ENCODE measurements around the gene KLHL29. TPM values are rescaled to one million over a fixed set of nuclear protein-coding genes. Genes with fewer than 3 reads are reported as not detected.
"Not testable (repeated sequence)": the region's sequence is repeated elsewhere in the genome, so short reads cannot be mapped to it uniquely, and the experiment has no call there.

The KLHL29 gene
- total RNA-seq, 1 donor from 2014 or later = 36.5 TPM

DNA sequence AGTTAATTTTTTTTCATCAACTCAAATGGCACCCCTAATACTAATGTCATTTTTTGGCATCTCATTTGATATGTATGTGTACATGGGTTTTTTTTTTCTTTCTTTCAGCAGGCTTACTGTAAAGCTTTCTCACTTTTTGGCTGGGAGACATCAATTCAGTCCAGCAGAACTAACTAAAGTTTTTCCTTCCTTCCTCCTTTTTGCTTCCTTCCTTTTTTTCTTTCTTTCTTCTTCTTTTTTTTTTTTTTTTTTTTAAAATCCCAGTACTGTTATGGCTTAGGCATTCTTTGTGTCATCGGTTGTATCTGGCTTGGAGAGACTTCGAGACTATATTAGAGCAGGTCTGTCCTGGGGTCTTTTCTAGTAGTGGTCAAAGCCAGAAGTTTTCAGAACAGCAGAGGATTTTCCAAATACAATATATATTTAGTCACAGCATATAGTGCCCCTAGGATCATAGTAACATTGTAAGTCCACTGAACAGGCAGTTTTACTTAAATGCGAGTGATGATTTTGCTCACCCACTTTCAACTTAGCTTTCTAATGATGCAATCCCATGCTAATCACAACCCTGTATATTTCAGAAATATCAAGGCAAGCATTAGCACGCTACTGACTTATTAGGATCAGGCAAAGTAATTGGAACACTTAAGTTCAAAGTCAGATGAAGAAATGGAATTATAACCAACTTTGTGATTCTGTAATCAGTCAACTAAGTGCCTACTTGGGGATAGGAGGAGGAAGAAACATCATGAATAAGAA, 4.0 kb downstream of the KLHL29 start:
- peak overlapping the region; percentile 1 for H3K4me3 Mint-ChIP-seq (ENCODE audit: unreplicated experiment)
- no peak for DNase-seq
- no peak overlapping the region for H3K27ac Mint-ChIP-seq (ENCODE audit: unreplicated experiment)
- H3K4me1 Mint-ChIP-seq (ENCODE audit: low read depth, unreplicated experiment) = peaks cover 14% of the 10 kb centered on the region
- peaks cover 13% of the 10 kb centered on the region for H3K27me3 Mint-ChIP-seq (ENCODE audit: unreplicated experiment)
- H3K9me3 Mint-ChIP-seq (ENCODE audit: unreplicated experiment) = peaks cover 10% of the 10 kb centered on the region
- TF ChIP-seq, protein P1, sequence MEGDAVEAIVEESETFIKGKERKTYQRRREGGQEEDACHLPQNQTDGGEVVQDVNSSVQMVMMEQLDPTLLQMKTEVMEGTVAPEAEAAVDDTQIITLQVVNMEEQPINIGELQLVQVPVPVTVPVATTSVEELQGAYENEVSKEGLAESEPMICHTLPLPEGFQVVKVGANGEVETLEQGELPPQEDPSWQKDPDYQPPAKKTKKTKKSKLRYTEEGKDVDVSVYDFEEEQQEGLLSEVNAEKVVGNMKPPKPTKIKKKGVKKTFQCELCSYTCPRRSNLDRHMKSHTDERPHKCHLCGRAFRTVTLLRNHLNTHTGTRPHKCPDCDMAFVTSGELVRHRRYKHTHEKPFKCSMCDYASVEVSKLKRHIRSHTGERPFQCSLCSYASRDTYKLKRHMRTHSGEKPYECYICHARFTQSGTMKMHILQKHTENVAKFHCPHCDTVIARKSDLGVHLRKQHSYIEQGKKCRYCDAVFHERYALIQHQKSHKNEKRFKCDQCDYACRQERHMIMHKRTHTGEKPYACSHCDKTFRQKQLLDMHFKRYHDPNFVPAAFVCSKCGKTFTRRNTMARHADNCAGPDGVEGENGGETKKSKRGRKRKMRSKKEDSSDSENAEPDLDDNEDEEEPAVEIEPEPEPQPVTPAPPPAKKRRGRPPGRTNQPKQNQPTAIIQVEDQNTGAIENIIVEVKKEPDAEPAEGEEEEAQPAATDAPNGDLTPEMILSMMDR (IDR thresholded peaks at IDR 0.05; ENCODE audit: partially characterized antibody, unreplicated experiment) = no peak
- H3K36me3 Mint-ChIP-seq (ENCODE audit: unreplicated experiment) = no peaks in the 10 kb centered on the region

DNA sequence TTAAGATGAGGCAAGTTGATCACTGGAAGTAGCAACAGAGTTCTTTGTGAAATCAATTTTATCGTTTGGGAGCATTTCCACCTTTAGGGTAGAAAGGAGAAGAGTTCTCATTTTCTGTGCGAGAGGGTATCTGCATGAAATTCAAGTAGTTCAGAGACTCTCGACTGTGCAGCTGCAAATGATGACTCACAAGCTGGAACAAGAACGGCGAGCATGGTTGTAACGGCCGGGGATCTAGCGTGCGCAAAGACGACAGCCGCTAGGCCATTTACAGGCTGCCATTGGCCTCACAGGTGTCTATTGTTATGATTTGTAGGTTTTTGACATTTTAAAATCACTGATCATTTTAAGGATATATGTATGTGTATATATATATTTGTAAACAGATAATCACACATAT, 5.2 kb downstream of the KLHL29 start:
- peaks cover 10% of the 10 kb centered on the region for H3K4me1 Mint-ChIP-seq (ENCODE audit: low read depth, unreplicated experiment)
- no peak for DNase-seq
- H3K27ac Mint-ChIP-seq (ENCODE audit: unreplicated experiment) = no peak overlapping the region
- H3K36me3 Mint-ChIP-seq (ENCODE audit: unreplicated experiment) = no peaks in the 10 kb centered on the region
- H3K4me3 Mint-ChIP-seq (ENCODE audit: unreplicated experiment) = no peak overlapping the region
- H3K27me3 Mint-ChIP-seq (ENCODE audit: unreplicated experiment) = peaks cover 6% of the 10 kb centered on the region
- H3K9me3 Mint-ChIP-seq (ENCODE audit: unreplicated experiment) = peaks cover 4% of the 10 kb centered on the region
- TF ChIP-seq, protein P1 (IDR thresholded peaks at IDR 0.05; ENCODE audit: partially characterized antibody, unreplicated experiment) = no peak

GRCh38 chr2:23391237-23391736, 6.3 kb downstream of the KLHL29 start:
- not testable (repeated sequence) for H3K9me3 Mint-ChIP-seq (ENCODE audit: unreplicated experiment); H3K27me3 Mint-ChIP-seq (ENCODE audit: unreplicated experiment); H3K27ac Mint-ChIP-seq (ENCODE audit: unreplicated experiment); DNase-seq; H3K36me3 Mint-ChIP-seq (ENCODE audit: unreplicated experiment); H3K4me3 Mint-ChIP-seq (ENCODE audit: unreplicated experiment)
- H3K4me1 Mint-ChIP-seq (ENCODE audit: low read depth, unreplicated experiment) = peaks cover 10% of the 10 kb centered on the region

DNA sequence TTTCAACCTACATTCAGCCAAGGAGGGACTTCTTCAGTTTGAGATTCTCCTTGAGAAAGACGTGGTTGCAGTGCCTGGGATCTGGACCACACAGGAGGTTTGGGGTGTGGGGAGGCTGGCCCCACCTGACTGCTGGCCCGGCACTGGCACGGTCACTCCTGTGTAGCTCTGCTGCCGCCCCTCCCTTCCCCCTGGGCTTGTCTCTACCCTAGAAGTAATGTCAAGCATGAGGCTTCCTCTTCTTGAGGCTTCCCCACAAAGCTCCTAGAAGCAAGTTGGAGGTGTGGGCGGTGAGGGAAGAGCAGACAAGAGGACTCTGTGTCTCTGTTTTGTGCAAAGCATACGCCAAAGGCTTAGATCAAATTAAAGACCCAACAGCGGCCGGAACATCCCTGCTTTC, 8.7 kb downstream of the KLHL29 start:
- H3K27ac Mint-ChIP-seq (ENCODE audit: unreplicated experiment) = no peak overlapping the region
- H3K9me3 Mint-ChIP-seq (ENCODE audit: unreplicated experiment) = no peaks in the 10 kb centered on the region
- DNase-seq = no peak
- peaks cover 7% of the 10 kb centered on the region for H3K4me1 Mint-ChIP-seq (ENCODE audit: low read depth, unreplicated experiment)
- H3K4me3 Mint-ChIP-seq (ENCODE audit: unreplicated experiment) = no peak overlapping the region
- peaks cover 6% of the 10 kb centered on the region for H3K36me3 Mint-ChIP-seq (ENCODE audit: unreplicated experiment)
- TF ChIP-seq, protein P1 (IDR thresholded peaks at IDR 0.05; ENCODE audit: partially characterized antibody, unreplicated experiment) = no peak
- H3K27me3 Mint-ChIP-seq (ENCODE audit: unreplicated experiment) = peaks cover 2% of the 10 kb centered on the region

DNA sequence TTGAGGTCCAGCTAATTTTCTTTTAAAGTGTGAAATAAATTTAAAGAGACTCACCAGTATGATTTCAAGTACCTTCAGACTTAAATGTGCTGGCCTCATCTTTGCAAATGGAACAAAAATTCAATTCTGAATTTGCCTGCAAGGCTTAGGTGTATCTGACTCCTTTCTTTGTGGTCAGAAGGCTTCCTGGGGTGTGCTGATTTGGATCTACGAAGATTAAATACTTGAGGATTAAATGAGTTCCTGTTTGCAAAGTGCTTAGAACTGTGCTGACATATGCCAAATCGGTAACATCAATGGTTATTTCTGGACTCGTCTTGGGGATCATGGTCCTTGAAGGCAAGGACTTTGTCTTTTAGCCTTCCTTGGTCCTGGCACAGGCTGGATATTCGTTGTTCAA, 9.7 kb downstream of the KLHL29 start:
- Mint-ChIP-seq H3K4me3 (ENCODE audit: unreplicated experiment) (no peak overlapping the region), H3K9me3 (ENCODE audit: unreplicated experiment) (peaks cover 1% of the 10 kb centered on the region), H3K27ac (ENCODE audit: unreplicated experiment) (no peak overlapping the region), H3K36me3 (ENCODE audit: unreplicated experiment) (peaks cover 6% of the 10 kb centered on the region), H3K27me3 (ENCODE audit: unreplicated experiment) (peaks cover 2% of the 10 kb centered on the region), H3K4me1 (ENCODE audit: low read depth, unreplicated experiment) (peaks cover 9% of the 10 kb centered on the region)
- TF ChIP-seq, protein P1 (IDR thresholded peaks at IDR 0.05; ENCODE audit: partially characterized antibody, unreplicated experiment) = no peak
- DNase-seq = no peak
